Natural killer cell (primary cell): ENCODE results near the gene B4GALT7. TPM values are rescaled to one million over a fixed set of nuclear protein-coding genes. Genes with fewer than 3 reads are reported as not detected.

Experiments
- ATAC-seq, 3 donors: fragments of 150-1000 bp in 2 of 3; fragments of 200-7000 bp in 1 of 3; cut with Tn5 transposase; 1 replicate in 1 of 3; 2 replicates in 2 of 3; pipeline ENCODE4 v1.10.0; 2021; ENCODE audit warnings: mild to moderate bottlenecking in 2 of 3, moderate library complexity in 2 of 3
- DNase-seq, 2 donors: peaks; one replicate each; pipeline versions ENCODE4 v3.0.0 to v3.0.0-alpha.2; 2013 to 2021; ENCODE audit warnings: mixed read lengths in 1 of 2
- H3K27ac ChIP-seq: one replicate; pipeline ENCODE4 v1.5.1; 2013; ENCODE audit warnings: mild to moderate bottlenecking, low read length
- H3K27me3 ChIP-seq: one replicate; pipeline ENCODE4 v1.6.1; 2013; ENCODE audit warnings: low read length; ENCODE audit not compliant: control insufficient read depth, insufficient read depth
- H3K36me3 ChIP-seq: one replicate; pipeline ENCODE4 v1.6.1; 2013; ENCODE audit warnings: low read length; ENCODE audit not compliant: control insufficient read depth, insufficient read depth
- H3K4me1 ChIP-seq: one replicate; pipeline ENCODE4 v1.6.1; 2013; ENCODE audit warnings: low read length; ENCODE audit not compliant: control insufficient read depth, insufficient read depth
- H3K4me3 ChIP-seq: one replicate; pipeline ENCODE4 v1.5.1; 2013; ENCODE audit warnings: low read length
- H3K9me3 ChIP-seq: one replicate; pipeline ENCODE4 v1.6.1; 2013; ENCODE audit warnings: low read length; ENCODE audit not compliant: control insufficient read depth, insufficient read depth
- H3K27ac Mint-ChIP-seq, 2 donors: one replicate each; pipeline ENCODE4 v1.8.0; 2022; ENCODE audit warnings: mild to moderate bottlenecking in 2 of 2, mixed read lengths in 2 of 2, moderate library complexity in 1 of 2
- H3K27me3 Mint-ChIP-seq, 2 donors: one replicate each; pipeline ENCODE4 v1.8.0; 2022; ENCODE audit warnings: low read depth in 2 of 2, mixed read lengths in 2 of 2
- H3K36me3 Mint-ChIP-seq: one replicate; pipeline ENCODE4 v1.8.0; 2022; ENCODE audit warnings: mixed read lengths
- H3K4me1 Mint-ChIP-seq, 2 donors: one replicate each; pipeline ENCODE4 v1.8.0; 2022; ENCODE audit warnings: mixed read lengths in 2 of 2
- H3K4me3 Mint-ChIP-seq: one replicate; pipeline ENCODE4 v1.8.0; 2022; ENCODE audit warnings: mild to moderate bottlenecking, moderate library complexity, mixed read lengths
- H3K9me3 Mint-ChIP-seq, 2 donors: one replicate each; pipeline ENCODE4 v1.8.0; 2022; ENCODE audit warnings: mixed read lengths in 2 of 2
- CTCF ChIP-seq: fragments of 200-600 bp; IDR thresholded peaks from one replicate; pipeline ENCODE4 v1.8.0; 2022; ENCODE audit warnings: antibody characterized with exemption
- WGBS: methylation state at CpG from one replicate; pipeline ENCODE4 v1.1.7; 2013; ENCODE audit warnings: missing lambda C conversion rate; ENCODE audit not compliant: insufficient coverage; 5-methylcytosine and 5-hydroxymethylcytosine counted together
- intact Hi-C: fragments of 100-400 bp; cut with micrococcal nuclease; formaldehyde crosslinking; loops from one replicate; pipeline ENCODE4 v1.14.2; 2022
- total RNA-seq, 4 donors: library from RNA; stranded (reverse); fragments of 120-200 nt in 1 of 4; gene quantifications; one replicate each; pipeline versions ENCODE4 v1.2.3 to v1.2.4, GENCODE V29; 2013 to 2022

The B4GALT7 gene
- total RNA-seq, 3 donors from 2014 or later (not counting 1 experiment from before 2014, with no cell fraction given): 28.7 to 38.5 (median 28.7) TPM

- intact Hi-C loops: no loop called here
- Mint-ChIP-seq H3K36me3 (peaks cover 5% of the 10 kb centered on the region), H3K27me3 (peaks cover 6 to 11% of the 10 kb centered on the region in 2 donors), H3K27ac (peak within 1 kb of the TSS; percentile 89 to 90), H3K4me1 (peaks cover 24 to 31% of the 10 kb centered on the region in 2 donors), H3K9me3 (no peaks in the 10 kb centered on the region), H3K4me3 (peak within 1 kb of the TSS; percentile 99)
- H3K36me3 ChIP-seq: peaks cover 31% of the 10 kb centered on the region
- TF ChIP-seq CTCF: no peak
- H3K4me1 ChIP-seq: peaks cover 19% of the 10 kb centered on the region
- under 1% methylated on average over 64 of the region's 71 CpGs for WGBS
- ATAC-seq (peak; percentile 97 to 99 (median 98)), DNase-seq (peak; percentile 82 to 92)
- H3K4me3 ChIP-seq: peak within 1 kb of the TSS; percentile 90
- H3K27ac ChIP-seq: peak within 1 kb of the TSS; percentile 70
- H3K9me3 ChIP-seq: no peaks in the 10 kb centered on the region
- H3K27me3 ChIP-seq: no peaks in the 10 kb centered on the region
Observed at GRCh38 chr5:177592010-177592834, 7.7 kb upstream of the B4GALT7 start, which contains the start of gene TMED9. TSS of gene TMED9 (plus strand) at chr5:177592203. CDS start at chr5:177592215, 12 bp downstream.

GRCh38 chr5:177592905-177593304 lies 7.0 kb upstream of the B4GALT7 start:
- WGBS: 85% methylated on average over 13 of the region's 13 CpGs
- intact Hi-C loops: no loop called here
- H3K27me3 Mint-ChIP-seq: peaks cover 6 to 11% of the 10 kb centered on the region in 2 donors
- H3K9me3 Mint-ChIP-seq: no peaks in the 10 kb centered on the region
- Histone ChIP-seq H3K27me3 (no peaks in the 10 kb centered on the region), H3K36me3 (peaks cover 31% of the 10 kb centered on the region), H3K9me3 (no peaks in the 10 kb centered on the region), H3K4me3 (peak overlapping the region; percentile 90), H3K4me1 (peaks cover 19% of the 10 kb centered on the region), H3K27ac (no peak overlapping the region)
- TF ChIP-seq CTCF: no peak
- ATAC-seq (no peak), DNase-seq (no peak)
- peak overlapping the region; percentile 99 for H3K4me3 Mint-ChIP-seq
- H3K27ac Mint-ChIP-seq: peak overlapping the region; percentile 89 to 90
- H3K4me1 Mint-ChIP-seq: peaks cover 24 to 31% of the 10 kb centered on the region in 2 donors
- peaks cover 5% of the 10 kb centered on the region for H3K36me3 Mint-ChIP-seq

GRCh38 chr5:177593511-177593910 lies 6.4 kb upstream of the B4GALT7 start:
- no peaks in the 10 kb centered on the region for H3K9me3 ChIP-seq
- H3K4me3 ChIP-seq: no peak overlapping the region
- 97% methylated on average over 3 of the region's 3 CpGs for WGBS
- no peak for TF ChIP-seq CTCF
- H3K27me3 Mint-ChIP-seq: peaks cover 6 to 7% of the 10 kb centered on the region in 2 donors
- H3K36me3 ChIP-seq: peaks cover 31% of the 10 kb centered on the region
- ATAC-seq (no peak), DNase-seq (no peak)
- no peaks in the 10 kb centered on the region for H3K27me3 ChIP-seq
- H3K4me3 Mint-ChIP-seq: peak overlapping the region; percentile 99
- H3K27ac Mint-ChIP-seq: no peak overlapping the region
- peaks cover 26 to 31% of the 10 kb centered on the region in 2 donors for H3K4me1 Mint-ChIP-seq
- H3K4me1 ChIP-seq: peaks cover 19% of the 10 kb centered on the region
- intact Hi-C loops: no loop called here
- no peaks in the 10 kb centered on the region for H3K9me3 Mint-ChIP-seq
- no peak overlapping the region for H3K27ac ChIP-seq
- peaks cover 5% of the 10 kb centered on the region for H3K36me3 Mint-ChIP-seq
